Chondrocyte (in vitro differentiated cells): ENCODE data around the gene SAMD9L. TPM values are rescaled to one million over a fixed set of nuclear protein-coding genes. Genes with fewer than 3 reads are reported as not detected.

Experiments used
- DNase-seq: peaks from one replicate; pipeline ENCODE4 v3.0.0; 2021; ENCODE audit warnings: mixed read lengths, low spot score
- H3K27ac Mint-ChIP-seq: one replicate; pipeline ENCODE4 v1.8.0; 2021; ENCODE audit warnings: mild to moderate bottlenecking, moderate library complexity, mixed read lengths; ENCODE audit not compliant: unreplicated experiment
- H3K27me3 Mint-ChIP-seq: 2 replicates; pipeline ENCODE4 v1.8.0; 2021; ENCODE audit warnings: low read depth, mixed read lengths
- H3K36me3 Mint-ChIP-seq: 2 replicates; pipeline ENCODE4 v1.8.0; 2021; ENCODE audit warnings: low read depth, mixed read lengths
- H3K4me1 Mint-ChIP-seq: 2 replicates; pipeline ENCODE4 v1.8.0; 2021; ENCODE audit warnings: low read depth, mild to moderate bottlenecking, mixed read lengths
- H3K4me3 Mint-ChIP-seq: one replicate; pipeline ENCODE4 v1.8.0; 2021; ENCODE audit warnings: mild to moderate bottlenecking, moderate library complexity, mixed read lengths; ENCODE audit not compliant: unreplicated experiment
- H3K9me3 Mint-ChIP-seq: 2 replicates; pipeline ENCODE4 v1.8.0; 2021; ENCODE audit warnings: low read depth, mixed read lengths
- total RNA-seq: library from RNA; stranded (reverse); gene quantifications from 3 replicates; pipeline ENCODE4 v1.2.1, GENCODE V29; 2021
- TF ChIP-seq, protein P1 (sequence below): fragments of 200-600 bp; sonication (generic); IDR thresholded peaks from 2 replicates; pipeline ENCODE4 v1.5.0; 2021; ENCODE audit warnings: antibody characterized with exemption, mild to moderate bottlenecking, moderate library complexity

Gene SAMD9L
- total RNA-seq, 1 donor from 2014 or later, result 6.9 TPM

DNA sequence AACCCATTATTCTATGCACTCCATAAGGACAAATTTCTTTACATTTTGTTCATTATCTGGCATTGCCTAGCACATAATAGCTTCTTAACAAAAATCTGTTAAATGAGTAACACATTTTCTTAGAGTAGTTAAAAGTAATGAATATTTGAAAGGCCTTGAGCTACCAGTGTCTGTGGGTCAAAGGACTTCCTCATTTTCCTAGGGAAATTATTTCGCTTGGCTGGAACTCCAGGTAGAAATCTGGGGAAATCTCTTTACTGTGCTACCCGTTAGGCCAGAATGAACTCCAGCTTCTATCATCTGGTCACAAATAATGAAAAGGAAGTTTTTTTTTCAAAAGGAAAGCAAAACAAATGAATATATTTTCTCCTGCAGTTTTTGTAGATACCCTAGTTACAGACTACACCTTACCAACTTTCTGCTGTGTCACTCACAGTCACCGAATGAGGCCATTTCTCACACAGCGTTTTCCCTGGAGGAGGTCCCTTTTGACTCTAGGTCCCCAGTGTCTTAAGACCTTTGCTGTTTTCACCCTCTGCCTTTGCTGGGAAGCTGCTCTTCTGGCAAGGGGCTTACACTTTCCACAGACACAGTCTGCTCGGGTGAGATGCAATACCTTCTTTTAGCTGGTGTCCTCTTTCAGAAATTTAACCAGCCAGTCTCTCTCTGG lies 1.6 kb downstream of the SAMD9L start:
- Mint-ChIP-seq H3K9me3 (no peaks in the 10 kb centered on the region), H3K27ac (no peak overlapping the region), H3K4me1 (peaks cover 33% of the 10 kb centered on the region), H3K4me3 (peak overlapping the region; percentile 49), H3K27me3 (peaks cover 2% of the 10 kb centered on the region), H3K36me3 (peaks cover 12% of the 10 kb centered on the region)
- DNase-seq, result no peak
- TF ChIP-seq, protein P1, sequence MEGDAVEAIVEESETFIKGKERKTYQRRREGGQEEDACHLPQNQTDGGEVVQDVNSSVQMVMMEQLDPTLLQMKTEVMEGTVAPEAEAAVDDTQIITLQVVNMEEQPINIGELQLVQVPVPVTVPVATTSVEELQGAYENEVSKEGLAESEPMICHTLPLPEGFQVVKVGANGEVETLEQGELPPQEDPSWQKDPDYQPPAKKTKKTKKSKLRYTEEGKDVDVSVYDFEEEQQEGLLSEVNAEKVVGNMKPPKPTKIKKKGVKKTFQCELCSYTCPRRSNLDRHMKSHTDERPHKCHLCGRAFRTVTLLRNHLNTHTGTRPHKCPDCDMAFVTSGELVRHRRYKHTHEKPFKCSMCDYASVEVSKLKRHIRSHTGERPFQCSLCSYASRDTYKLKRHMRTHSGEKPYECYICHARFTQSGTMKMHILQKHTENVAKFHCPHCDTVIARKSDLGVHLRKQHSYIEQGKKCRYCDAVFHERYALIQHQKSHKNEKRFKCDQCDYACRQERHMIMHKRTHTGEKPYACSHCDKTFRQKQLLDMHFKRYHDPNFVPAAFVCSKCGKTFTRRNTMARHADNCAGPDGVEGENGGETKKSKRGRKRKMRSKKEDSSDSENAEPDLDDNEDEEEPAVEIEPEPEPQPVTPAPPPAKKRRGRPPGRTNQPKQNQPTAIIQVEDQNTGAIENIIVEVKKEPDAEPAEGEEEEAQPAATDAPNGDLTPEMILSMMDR, result no peak

DNA sequence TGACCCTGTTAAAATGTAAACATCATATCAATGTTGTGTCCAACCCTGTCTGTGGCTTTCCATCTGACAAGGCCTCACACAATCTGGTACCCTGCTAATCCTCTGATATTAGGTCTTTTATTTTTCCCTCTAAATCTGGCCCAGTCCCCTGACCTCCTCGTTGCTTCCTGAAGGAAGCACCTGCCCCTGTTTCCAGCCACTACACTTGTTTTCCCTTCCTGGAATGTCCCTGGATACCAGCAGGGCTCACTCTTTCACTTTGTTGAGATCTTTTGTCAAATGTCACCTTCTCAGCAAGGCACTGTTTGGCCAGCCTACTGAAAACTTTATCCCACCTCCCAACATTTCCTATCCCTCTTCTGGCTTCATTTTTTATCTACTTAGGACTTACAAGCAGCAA lies 2.1 kb downstream of the SAMD9L start:
- peaks cover 2% of the 10 kb centered on the region for H3K27me3 Mint-ChIP-seq
- no peaks in the 10 kb centered on the region for H3K9me3 Mint-ChIP-seq
- H3K27ac Mint-ChIP-seq, result no peak overlapping the region
- H3K36me3 Mint-ChIP-seq, result peaks cover 12% of the 10 kb centered on the region
- TF ChIP-seq, protein P1, result no peak
- H3K4me3 Mint-ChIP-seq, result no peak overlapping the region
- no peak for DNase-seq
- H3K4me1 Mint-ChIP-seq, result peaks cover 33% of the 10 kb centered on the region

DNA sequence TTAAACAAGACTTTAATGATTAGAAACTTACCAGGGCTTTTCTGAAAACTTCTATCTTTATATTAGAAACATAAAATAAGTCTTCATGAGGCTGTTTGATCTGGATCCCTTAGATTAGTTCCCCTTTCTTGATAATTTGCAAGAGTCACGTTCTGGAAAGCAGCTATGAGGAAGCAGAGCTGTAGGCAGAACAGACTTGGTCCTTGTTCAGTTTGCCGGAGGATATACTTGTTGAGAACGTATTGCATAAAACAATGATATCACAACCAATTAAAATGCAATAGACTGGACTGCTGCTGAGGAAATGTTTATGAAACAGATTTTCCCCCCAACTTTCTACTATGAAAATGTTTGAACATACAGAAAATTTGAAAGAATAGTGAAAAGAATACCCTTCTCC lies 2.8 kb downstream of the SAMD9L start:
- no peaks in the 10 kb centered on the region for H3K9me3 Mint-ChIP-seq
- TF ChIP-seq, protein P1, result no peak
- peaks cover 28% of the 10 kb centered on the region for H3K4me1 Mint-ChIP-seq
- no peak overlapping the region for H3K27ac Mint-ChIP-seq
- peaks cover 2% of the 10 kb centered on the region for H3K27me3 Mint-ChIP-seq
- H3K36me3 Mint-ChIP-seq, result peaks cover 12% of the 10 kb centered on the region
- no peak for DNase-seq
- no peak overlapping the region for H3K4me3 Mint-ChIP-seq

DNA sequence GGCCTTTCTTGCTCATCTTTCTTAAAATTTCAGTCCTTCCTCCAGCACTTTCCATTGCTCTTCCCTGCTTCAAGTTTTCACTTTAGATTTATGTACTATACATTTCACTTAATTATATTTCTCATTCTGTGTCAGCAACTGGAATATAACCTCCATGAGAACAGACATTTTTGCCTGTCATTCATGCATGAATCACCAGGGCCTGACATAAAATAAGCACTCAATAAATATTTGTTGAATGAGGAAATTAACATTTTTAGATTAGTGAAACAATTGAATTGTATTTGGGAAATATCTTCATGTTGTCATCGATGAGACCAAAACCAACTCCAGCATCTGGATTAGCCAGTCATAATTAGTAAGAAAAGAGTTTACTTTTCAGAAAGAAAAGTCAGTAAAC lies 6.1 kb downstream of the SAMD9L start:
- peaks cover 2% of the 10 kb centered on the region for H3K27me3 Mint-ChIP-seq
- H3K36me3 Mint-ChIP-seq, result peaks cover 18% of the 10 kb centered on the region
- peaks cover 6% of the 10 kb centered on the region for H3K4me1 Mint-ChIP-seq
- H3K4me3 Mint-ChIP-seq, result no peak overlapping the region
- TF ChIP-seq, protein P1, result no peak
- H3K9me3 Mint-ChIP-seq, result peaks cover 6% of the 10 kb centered on the region
- no peak for DNase-seq
- H3K27ac Mint-ChIP-seq, result no peak overlapping the region

DNA sequence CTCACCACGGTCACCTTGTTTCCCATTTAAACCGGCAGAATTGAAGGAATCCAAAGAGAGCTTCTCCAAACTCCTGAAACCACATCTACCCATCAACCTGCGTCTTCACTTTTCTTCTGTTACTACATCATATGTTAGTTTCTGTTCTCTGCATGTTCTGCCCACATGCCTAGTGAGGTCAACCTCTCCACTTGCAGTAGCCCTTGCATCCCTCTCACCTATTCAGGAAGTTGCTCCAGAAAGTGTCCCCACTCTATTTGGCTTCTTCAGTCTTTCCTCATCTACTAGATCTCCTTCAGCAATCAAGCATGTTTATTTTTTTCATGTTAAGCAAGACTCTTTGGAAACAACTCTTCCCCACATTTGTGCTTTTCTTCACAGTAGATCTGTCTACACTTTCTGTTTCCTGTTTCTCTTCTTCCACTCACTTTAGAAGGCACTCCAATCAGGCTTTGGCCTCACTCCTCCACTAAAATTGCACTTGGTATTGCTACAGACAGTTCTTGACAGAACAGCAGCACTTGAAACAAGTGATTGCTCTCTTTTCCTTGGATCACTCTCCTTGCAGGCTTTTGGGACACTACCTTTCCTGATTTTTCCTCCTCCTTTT lies 7.5 kb downstream of the SAMD9L start:
- H3K27ac Mint-ChIP-seq, result no peak overlapping the region
- no peak overlapping the region for H3K4me3 Mint-ChIP-seq
- H3K27me3 Mint-ChIP-seq, result peaks cover 3% of the 10 kb centered on the region
- TF ChIP-seq, protein P1, result no peak
- no peak for DNase-seq
- peaks cover 23% of the 10 kb centered on the region for H3K36me3 Mint-ChIP-seq
- no peaks in the 10 kb centered on the region for H3K4me1 Mint-ChIP-seq
- peaks cover 7% of the 10 kb centered on the region for H3K9me3 Mint-ChIP-seq
